Measurements from ENCODE around the gene GMFB.

- TF ChIP-seq CTCF (IDR thresholded peaks at IDR 0.05; ENCODE audit: low read depth, low read length) (no peak), POLR2A (IDR thresholded peaks at IDR 0.05; ENCODE audit: extremely low read depth, insufficient read length) (no peak), MAX (IDR thresholded peaks at IDR 0.05; ENCODE audit: low read depth, low read length) (no peak)
Measured at GRCh38 chr14:54471641-54472040, 17.1 kb downstream of the GMFB start.

All from NB4 (cell line).